HEK293 (cell line): Measurements from ENCODE around the gene MED15.

Experiments used
- EGR2 ChIP-seq: fragments of 450-650 bp; formaldehyde crosslinking; IDR thresholded peaks from 2 replicates; pipeline ENCODE4 v1.5.1; 2016; ENCODE audit warnings: low read depth, missing biosample characterization, missing genetic modification characterization
- ELK4 ChIP-seq: IDR thresholded peaks from 2 replicates; pipeline ENCODE4 v1.6.1; 2011; ENCODE audit warnings: mild to moderate bottlenecking, low read depth, low read length, borderline replicate concordance
- GFI1B ChIP-seq: fragments of 450-650 bp; formaldehyde crosslinking; IDR thresholded peaks from 2 replicates; pipeline ENCODE4 v1.5.1; 2016; ENCODE audit warnings: missing biosample characterization, missing genetic modification characterization
- GLI4 ChIP-seq: fragments of 450-650 bp; formaldehyde crosslinking; IDR thresholded peaks from 2 replicates; pipeline ENCODE4 v1.5.1; 2016; ENCODE audit warnings: missing biosample characterization, missing genetic modification characterization
- KLF16 ChIP-seq: fragments of 450-650 bp; formaldehyde crosslinking; IDR thresholded peaks from 2 replicates; pipeline ENCODE4 v1.5.1; 2017; ENCODE audit warnings: missing biosample characterization, missing genetic modification characterization
- KLF8 ChIP-seq: fragments of 450-650 bp; formaldehyde crosslinking; IDR thresholded peaks from 2 replicates; pipeline ENCODE4 v1.5.1; 2016; ENCODE audit warnings: missing biosample characterization, missing genetic modification characterization
- PATZ1 ChIP-seq: fragments of 450-650 bp; formaldehyde crosslinking; IDR thresholded peaks from 2 replicates; pipeline ENCODE4 v1.5.1; 2016; ENCODE audit warnings: missing biosample characterization, missing genetic modification characterization
- PBX3 ChIP-seq: sonication (generic); formaldehyde crosslinking; IDR thresholded peaks from 2 replicates; pipeline ENCODE4 v1.8.1; 2022; ENCODE audit warnings: mild to moderate bottlenecking, moderate library complexity, missing genetic modification reagents
- PRDM1 ChIP-seq: fragments of 450-650 bp; formaldehyde crosslinking; IDR thresholded peaks from 2 replicates; pipeline ENCODE4; 2016; ENCODE audit warnings: missing biosample characterization, missing genetic modification characterization
- RBAK ChIP-seq: fragments of 450-650 bp; formaldehyde crosslinking; IDR thresholded peaks from 2 replicates; pipeline ENCODE4 v1.5.1; 2016; ENCODE audit warnings: missing biosample characterization, missing genetic modification characterization
- REPIN1 ChIP-seq: fragments of 450-650 bp; formaldehyde crosslinking; IDR thresholded peaks from 2 replicates; pipeline ENCODE4 v1.5.1; 2017; ENCODE audit warnings: missing biosample characterization, missing genetic modification characterization, low read depth
- SP3 ChIP-seq: fragments of 450-650 bp; formaldehyde crosslinking; IDR thresholded peaks from 2 replicates; pipeline ENCODE4 v1.5.1; 2016; ENCODE audit warnings: missing biosample characterization, missing genetic modification characterization
- ZBTB17 ChIP-seq: fragments of 450-650 bp; formaldehyde crosslinking; IDR thresholded peaks from 2 replicates; pipeline ENCODE4 v1.5.1; 2016; ENCODE audit warnings: missing biosample characterization, missing genetic modification characterization
- ZNF121 ChIP-seq: fragments of 450-650 bp; formaldehyde crosslinking; IDR thresholded peaks from 2 replicates; pipeline ENCODE4 v1.5.1; 2016; ENCODE audit warnings: missing biosample characterization, missing genetic modification characterization
- ZNF16 ChIP-seq: fragments of 450-650 bp; formaldehyde crosslinking; IDR thresholded peaks from 2 replicates; pipeline ENCODE4 v1.5.1; 2016; ENCODE audit warnings: low read depth, missing biosample characterization, missing genetic modification characterization
- ZNF223 ChIP-seq: fragments of 450-650 bp; formaldehyde crosslinking; IDR thresholded peaks from 2 replicates; pipeline ENCODE4 v1.5.1; 2016; ENCODE audit warnings: missing biosample characterization, missing genetic modification characterization
- ZNF23 ChIP-seq: fragments of 450-650 bp; formaldehyde crosslinking; IDR thresholded peaks from 2 replicates; pipeline ENCODE4 v1.5.1; 2016; ENCODE audit warnings: missing biosample characterization, missing genetic modification characterization, borderline replicate concordance
- ZNF311 ChIP-seq: fragments of 450-650 bp; formaldehyde crosslinking; IDR thresholded peaks from 2 replicates; pipeline ENCODE4 v1.5.1; 2017; ENCODE audit warnings: missing biosample characterization, missing genetic modification characterization, borderline replicate concordance
- ZNF324 ChIP-seq: fragments of 450-650 bp; formaldehyde crosslinking; IDR thresholded peaks from 2 replicates; pipeline ENCODE4 v1.5.1; 2016; ENCODE audit warnings: missing biosample characterization, missing genetic modification characterization
- ZNF394 ChIP-seq: fragments of 450-650 bp; formaldehyde crosslinking; IDR thresholded peaks from 2 replicates; pipeline ENCODE4 v1.5.1; 2016; ENCODE audit warnings: missing biosample characterization, missing genetic modification characterization, mild to moderate bottlenecking, moderate library complexity, borderline replicate concordance
- ZNF501 ChIP-seq: fragments of 450-650 bp; formaldehyde crosslinking; IDR thresholded peaks from 2 replicates; pipeline ENCODE4 v1.5.1; 2016; ENCODE audit warnings: missing biosample characterization, missing genetic modification characterization
- ZNF544 ChIP-seq: fragments of 450-650 bp; formaldehyde crosslinking; IDR thresholded peaks from 2 replicates; pipeline ENCODE4 v1.5.0; 2017; ENCODE audit warnings: missing biosample characterization, missing genetic modification characterization
- ZNF623 ChIP-seq: fragments of 450-650 bp; formaldehyde crosslinking; IDR thresholded peaks from 2 replicates; pipeline ENCODE4 v1.5.1; 2016; ENCODE audit warnings: missing biosample characterization, missing genetic modification characterization
- ZNF624 ChIP-seq: fragments of 450-650 bp; formaldehyde crosslinking; IDR thresholded peaks from 2 replicates; pipeline ENCODE4 v1.5.1; 2017; ENCODE audit warnings: missing biosample characterization, missing genetic modification characterization
- ZNF76 ChIP-seq: fragments of 450-650 bp; formaldehyde crosslinking; IDR thresholded peaks from 2 replicates; pipeline ENCODE4; 2016; ENCODE audit warnings: low read depth, missing biosample characterization, missing genetic modification characterization, borderline replicate concordance
- ZNF776 ChIP-seq: fragments of 450-650 bp; formaldehyde crosslinking; IDR thresholded peaks from 2 replicates; pipeline ENCODE4 v1.5.0; 2017; ENCODE audit warnings: missing biosample characterization, missing genetic modification characterization, borderline replicate concordance
- ZNF777 ChIP-seq: fragments of 450-650 bp; formaldehyde crosslinking; IDR thresholded peaks from 2 replicates; pipeline ENCODE4 v1.5.1; 2017; ENCODE audit warnings: missing biosample characterization, missing genetic modification characterization, borderline replicate concordance
- TF ChIP-seq, protein P1 (sequence below): fragments of 450-650 bp; formaldehyde crosslinking; IDR thresholded peaks from 2 replicates; pipeline ENCODE4 v1.5.1; 2016; ENCODE audit warnings: missing biosample characterization, missing genetic modification characterization
- TF ChIP-seq, protein P2 (sequence below): fragments of 450-650 bp; formaldehyde crosslinking; IDR thresholded peaks from 2 replicates; pipeline ENCODE4 v1.5.1; 2017; ENCODE audit warnings: missing biosample characterization, missing genetic modification characterization
- TF ChIP-seq, protein P3 (sequence below): fragments of 450-650 bp; formaldehyde crosslinking; IDR thresholded peaks from 2 replicates; pipeline ENCODE4 v1.5.1; 2016; ENCODE audit warnings: missing biosample characterization, missing genetic modification characterization, low read depth

Gene MED15

DNA sequence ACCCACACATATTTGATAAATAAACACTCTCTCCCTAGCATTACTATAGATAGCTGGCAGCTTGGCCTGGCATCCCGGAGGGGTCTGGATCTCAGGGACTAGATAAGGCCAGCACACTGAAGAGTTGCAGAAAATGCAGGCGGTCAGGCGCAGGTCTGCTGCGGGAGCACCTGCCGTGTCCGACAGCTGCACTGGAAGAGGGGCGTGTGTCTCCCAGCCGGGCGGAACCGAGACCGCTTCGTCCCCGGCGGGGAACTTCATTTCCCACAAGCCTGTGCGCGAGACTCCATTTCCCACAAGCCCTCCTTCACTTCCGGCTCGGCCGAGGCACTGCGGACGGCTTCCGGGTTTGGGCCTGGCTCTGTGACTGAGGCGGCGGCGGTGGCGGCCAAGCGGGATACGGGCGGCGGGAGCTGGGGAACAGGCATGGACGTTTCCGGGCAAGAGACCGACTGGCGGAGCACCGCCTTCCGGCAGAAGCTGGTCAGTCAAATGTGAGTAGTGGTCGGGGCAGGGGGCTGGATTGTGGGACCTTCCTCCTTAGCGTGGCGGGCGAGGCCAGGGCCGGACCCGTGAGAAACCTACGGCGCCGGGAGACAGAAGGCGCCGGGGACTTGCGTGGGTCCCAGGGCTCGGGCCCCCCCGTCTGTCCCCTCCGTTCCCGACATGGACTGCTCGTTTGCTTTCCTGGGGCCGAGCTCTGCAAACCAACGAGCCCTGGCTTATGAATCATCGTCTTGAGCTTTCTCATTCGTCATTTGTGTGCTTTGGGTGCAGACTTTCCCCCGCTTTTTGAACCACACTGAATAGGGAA is at the start of gene MED15 (continued):
- TF ChIP-seq ELK4 (no peak), ZNF311 (tag by site-specific recombination) (no peak), SP3 (tag by site-specific recombination) (peak; percentile 70), PRDM1 (tag by site-specific recombination) (peak; percentile 95), ZNF23 (no peak), ZNF777 (tag by site-specific recombination) (no peak), GLI4 (tag by site-specific recombination) (no peak), ZNF501 (tag by site-specific recombination) (peak; percentile 94), ZNF76 (tag by site-specific recombination) (peak; percentile 99), ZNF624 (tag by site-specific recombination) (no peak), ZNF623 (tag by site-specific recombination) (peak; percentile 9; the same call in 1 of the 2 replicates), ZNF223 (tag by site-specific recombination) (no peak), ZNF394 (tag by site-specific recombination) (peak; percentile 76; the same call in 1 of the 2 replicates), EGR2 (no peak), ZBTB17 (peak; percentile 86), ZNF16 (tag by site-specific recombination) (no peak), RBAK (tag by site-specific recombination) (no peak), KLF16 (tag by site-specific recombination) (peak; percentile 76; the same call in 1 of the 2 replicates), REPIN1 (tag by site-specific recombination) (peak; percentile 71; the same call in 1 of the 2 replicates), KLF8 (tag by site-specific recombination) (peak; percentile 87; the same call in 1 of the 2 replicates), ZNF776 (tag by site-specific recombination) (no peak), ZNF324 (tag by site-specific recombination) (0 out of 2 replicates have a peak, but pooled peaks have one; percentile 56), ZNF544 (tag by site-specific recombination) (no peak), PATZ1 (tag by site-specific recombination) (peak; percentile 85), GFI1B (no peak), ZNF121 (peak; percentile 51), PBX3 (CRISPR knock-in tag) (no peak)
- TF ChIP-seq, protein P1, sequence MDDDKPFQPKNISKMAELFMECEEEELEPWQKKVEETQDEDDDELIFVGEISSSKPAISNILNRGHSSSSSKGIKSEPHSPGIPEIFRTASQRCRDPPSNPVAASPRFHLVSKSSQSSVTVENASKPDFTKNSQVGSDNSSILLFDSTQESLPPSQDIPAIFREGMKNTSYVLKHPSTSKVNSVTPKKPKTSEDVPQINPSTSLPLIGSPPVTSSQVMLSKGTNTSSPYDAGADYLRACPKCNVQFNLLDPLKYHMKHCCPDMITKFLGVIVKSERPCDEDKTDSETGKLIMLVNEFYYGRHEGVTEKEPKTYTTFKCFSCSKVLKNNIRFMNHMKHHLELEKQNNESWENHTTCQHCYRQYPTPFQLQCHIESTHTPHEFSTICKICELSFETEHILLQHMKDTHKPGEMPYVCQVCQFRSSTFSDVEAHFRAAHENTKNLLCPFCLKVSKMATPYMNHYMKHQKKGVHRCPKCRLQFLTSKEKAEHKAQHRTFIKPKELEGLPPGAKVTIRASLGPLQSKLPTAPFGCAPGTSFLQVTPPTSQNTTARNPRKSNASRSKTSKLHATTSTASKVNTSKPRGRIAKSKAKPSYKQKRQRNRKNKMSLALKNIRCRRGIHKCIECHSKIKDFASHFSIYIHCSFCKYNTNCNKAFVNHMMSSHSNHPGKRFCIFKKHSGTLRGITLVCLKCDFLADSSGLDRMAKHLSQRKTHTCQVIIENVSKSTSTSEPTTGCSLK (tag by site-specific recombination): no peak
- TF ChIP-seq, protein P2, sequence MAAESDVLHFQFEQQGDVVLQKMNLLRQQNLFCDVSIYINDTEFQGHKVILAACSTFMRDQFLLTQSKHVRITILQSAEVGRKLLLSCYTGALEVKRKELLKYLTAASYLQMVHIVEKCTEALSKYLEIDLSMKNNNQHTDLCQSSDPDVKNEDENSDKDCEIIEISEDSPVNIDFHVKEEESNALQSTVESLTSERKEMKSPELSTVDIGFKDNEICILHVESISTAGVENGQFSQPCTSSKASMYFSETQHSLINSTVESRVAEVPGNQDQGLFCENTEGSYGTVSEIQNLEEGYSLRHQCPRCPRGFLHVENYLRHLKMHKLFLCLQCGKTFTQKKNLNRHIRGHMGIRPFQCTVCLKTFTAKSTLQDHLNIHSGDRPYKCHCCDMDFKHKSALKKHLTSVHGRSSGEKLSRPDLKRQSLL: no peak; the same call in 1 of the 2 replicates
- TF ChIP-seq, protein P3, sequence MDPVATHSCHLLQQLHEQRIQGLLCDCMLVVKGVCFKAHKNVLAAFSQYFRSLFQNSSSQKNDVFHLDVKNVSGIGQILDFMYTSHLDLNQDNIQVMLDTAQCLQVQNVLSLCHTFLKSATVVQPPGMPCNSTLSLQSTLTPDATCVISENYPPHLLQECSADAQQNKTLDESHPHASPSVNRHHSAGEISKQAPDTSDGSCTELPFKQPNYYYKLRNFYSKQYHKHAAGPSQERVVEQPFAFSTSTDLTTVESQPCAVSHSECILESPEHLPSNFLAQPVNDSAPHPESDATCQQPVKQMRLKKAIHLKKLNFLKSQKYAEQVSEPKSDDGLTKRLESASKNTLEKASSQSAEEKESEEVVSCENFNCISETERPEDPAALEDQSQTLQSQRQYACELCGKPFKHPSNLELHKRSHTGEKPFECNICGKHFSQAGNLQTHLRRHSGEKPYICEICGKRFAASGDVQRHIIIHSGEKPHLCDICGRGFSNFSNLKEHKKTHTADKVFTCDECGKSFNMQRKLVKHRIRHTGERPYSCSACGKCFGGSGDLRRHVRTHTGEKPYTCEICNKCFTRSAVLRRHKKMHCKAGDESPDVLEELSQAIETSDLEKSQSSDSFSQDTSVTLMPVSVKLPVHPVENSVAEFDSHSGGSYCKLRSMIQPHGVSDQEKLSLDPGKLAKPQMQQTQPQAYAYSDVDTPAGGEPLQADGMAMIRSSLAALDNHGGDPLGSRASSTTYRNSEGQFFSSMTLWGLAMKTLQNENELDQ (tag by site-specific recombination): no peak
